Kidney tubule cell (primary cell): Measurements from ENCODE around the gene THRB.

Experiments
- DNase-seq: peaks from one replicate; pipeline ENCODE4 v3.0.0-alpha.2; 2018; ENCODE audit warnings: low spot score

The THRB gene

DNA sequence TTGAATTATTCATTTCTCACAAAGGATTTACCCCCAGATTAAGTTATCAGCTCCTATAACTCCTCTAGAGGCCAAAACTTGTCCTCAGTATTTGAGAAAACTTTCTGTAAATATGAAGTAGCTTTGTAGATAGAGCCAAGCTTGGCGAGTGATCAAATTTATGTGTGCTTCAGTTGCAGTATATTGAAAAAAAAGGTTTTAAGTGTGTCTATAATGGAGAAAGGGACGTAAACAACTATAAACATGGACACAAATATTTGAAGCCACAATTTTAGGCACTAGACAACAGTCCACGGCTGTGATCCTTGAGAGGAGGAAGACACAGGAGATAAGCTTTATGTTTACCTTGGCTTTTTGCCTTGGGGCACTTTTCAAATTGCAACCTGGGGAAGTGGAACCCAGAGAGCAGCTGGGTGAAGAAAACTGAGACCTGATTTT, 118.7 kb downstream of the THRB start:
- DNase-seq, result no peak

DNA sequence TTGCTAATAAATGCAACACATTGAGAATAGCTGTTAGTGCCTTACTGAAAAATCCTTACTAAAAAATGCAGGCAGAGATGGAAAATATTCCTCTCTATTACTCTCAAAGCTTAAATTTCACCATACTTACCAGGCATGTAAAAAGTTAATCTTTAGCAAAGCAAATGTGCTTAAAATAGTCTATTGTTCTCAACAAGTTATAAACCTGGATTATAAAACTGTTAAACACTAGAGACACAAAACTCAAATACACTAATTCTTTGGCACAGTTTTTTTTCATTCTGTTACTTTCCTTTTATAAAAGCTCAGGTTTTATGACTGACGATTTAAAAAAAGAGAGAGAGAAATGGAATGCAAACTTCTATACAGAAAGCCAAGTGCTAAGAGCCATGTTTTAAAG, 119.8 kb downstream of the THRB start:
- peak; percentile 25 for DNase-seq

DNA sequence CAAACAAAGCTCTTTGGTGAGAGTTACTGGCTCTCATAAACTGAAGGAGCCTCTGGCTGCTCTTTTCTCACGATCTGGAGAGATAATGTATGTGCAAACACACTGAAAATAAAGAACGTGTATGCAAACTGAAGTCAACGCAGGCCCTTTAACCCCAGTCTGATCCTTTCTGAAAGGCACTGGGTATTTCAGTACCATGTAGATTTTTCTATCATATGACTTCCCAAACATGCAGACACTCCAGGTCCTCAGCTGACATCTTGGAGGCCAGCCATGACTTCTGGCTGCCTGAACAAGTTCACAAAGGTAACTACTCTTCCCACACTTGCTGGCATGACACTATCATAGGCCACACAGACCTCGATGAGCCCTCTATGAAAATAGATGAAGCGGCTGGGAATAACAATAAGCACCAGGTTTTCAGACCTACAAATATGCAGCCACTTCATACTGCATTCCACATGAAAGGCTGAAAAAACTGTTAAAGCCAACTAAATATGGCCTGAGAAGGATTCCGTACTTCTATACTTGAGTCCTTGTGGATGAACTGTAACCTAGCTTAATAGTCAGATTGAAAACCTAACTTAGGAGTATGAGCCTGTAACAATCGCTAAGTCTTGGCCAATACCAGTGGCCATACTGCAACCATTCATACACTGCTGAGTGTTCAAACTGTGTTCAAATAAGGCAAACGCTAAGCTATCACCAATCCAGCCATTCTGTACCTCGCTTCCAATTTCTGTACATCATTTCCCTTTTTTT, 121.3 kb downstream of the THRB start:
- DNase-seq, result no peak

DNA sequence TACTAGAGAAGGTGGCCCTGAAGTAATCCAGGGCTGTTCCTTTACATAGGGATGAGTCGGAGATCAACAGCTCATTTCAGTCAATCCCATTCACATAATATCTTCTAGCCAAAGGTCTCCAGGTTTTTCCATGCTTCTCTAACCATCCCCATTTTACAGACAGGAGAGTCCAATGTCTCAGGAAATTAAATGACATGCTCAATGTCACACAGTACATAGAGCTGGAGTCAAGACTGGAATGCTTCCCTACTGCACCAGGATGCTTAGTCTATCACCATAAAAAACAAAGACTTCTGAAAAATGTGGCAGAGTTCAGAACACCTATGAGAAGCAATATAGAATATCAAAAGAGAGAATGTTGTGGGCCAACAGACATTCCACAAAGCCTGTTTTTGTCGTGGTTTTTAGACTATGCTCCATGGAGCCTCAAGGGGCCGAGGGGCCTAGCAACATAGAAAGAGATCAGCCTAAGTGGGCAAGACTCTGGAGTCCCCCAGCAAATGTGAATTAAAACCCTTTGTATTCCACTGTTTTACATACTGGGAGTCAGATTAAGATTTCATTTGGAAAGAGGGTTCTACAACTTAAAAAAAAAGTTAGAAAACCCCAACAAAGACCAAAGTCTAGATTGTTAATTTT, 122.0 kb downstream of the THRB start:
- no peak for DNase-seq

DNA sequence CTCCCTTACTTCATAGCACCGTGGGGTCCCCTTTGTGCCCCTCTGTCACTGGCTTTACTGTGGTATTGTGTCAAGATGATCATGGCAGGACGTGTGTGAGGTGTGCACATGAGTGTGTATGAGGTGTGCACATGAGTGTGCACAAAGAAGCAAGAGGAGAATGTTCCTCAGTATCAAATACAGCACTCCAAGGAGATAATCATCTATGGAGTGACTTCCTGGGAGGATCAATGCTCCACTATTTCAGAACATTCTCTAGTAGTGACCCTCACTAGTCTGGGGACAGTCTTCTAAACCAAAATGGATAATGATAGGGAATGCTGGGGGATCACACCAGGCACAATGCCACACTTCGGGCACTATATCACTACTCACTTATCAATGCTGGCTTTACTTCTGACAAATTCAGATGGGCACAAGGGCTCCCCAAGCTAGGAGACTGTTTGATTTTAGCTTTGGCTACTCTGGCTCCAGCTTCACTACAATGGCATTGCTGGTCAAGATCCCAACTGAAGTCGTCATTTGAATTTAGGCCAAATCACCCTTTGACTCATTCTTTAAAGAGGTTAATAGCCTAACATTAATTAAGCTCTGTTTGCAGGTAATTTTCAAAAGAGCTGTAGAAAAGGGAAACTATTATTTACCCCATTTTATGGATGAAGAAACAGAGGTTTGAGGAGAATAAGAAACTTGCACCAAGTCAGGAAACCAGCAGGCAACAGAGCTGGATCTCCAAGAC, 124.1 kb downstream of the THRB start:
- no peak for DNase-seq

DNA sequence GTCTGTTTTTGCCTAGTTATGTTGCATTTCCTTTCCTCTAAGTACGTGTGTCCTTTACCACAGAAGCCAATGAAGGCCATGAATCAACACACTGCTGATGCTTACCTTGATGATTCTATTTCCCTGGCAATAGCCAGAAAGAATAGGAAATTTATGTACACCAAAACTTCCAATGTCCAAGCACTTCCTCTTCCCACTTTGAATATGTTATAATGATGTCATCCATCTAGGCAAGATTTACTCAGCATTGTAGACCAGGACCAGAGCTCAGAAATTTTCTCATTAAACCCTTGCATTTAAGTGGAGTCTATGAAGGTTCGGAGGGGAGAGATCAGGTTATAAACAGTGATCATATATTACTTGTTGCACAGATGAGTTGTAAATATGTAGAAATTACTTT, 126.0 kb downstream of the THRB start:
- DNase-seq, result peak; percentile 31

DNA sequence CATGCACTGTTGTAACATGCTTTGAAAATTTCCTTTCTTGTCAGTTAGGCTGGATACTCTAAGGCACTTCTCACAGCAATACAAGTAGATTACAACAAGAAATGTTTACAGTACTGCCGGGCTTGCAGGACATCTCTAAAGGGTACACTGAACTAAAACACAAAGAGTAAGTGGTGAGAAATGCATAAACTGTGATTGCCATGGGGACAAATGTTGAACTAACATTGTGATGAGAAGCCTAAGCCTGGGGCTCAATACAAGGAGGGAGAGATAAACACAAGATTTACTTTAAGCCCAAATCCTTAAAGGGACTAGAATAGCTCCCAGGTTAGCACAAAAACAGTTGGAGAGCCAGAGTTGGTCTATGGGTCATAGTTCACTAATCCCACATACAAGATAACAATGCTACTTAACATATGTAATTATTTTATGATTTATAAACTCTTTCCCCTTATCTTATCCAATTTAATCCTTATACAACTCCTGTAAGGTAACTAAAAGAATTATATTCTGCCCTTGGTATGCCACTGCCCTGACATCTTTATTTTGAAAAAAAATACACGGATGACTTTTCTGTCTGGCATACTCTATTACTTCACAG, 126.9 kb downstream of the THRB start:
- no peak for DNase-seq

DNA sequence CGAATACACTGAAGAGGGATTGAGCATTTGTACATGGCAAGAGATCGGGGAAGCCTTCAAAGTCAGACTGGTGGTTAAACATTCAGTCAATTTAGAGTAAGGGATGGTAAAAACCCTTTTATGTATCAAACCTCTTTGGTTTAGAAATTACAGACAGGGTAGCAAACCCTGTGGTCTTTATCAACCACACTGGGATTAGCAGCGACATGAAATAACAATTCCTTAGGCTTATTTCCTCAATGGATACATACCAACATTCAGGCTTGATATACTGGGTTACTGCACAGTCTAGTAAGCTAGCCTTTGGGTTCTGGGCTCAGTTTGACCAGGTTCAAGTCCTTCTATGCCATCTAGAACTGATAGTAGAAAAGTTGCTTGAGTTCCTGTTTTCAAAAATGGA, 127.4 kb downstream of the THRB start:
- DNase-seq, result no peak

DNA sequence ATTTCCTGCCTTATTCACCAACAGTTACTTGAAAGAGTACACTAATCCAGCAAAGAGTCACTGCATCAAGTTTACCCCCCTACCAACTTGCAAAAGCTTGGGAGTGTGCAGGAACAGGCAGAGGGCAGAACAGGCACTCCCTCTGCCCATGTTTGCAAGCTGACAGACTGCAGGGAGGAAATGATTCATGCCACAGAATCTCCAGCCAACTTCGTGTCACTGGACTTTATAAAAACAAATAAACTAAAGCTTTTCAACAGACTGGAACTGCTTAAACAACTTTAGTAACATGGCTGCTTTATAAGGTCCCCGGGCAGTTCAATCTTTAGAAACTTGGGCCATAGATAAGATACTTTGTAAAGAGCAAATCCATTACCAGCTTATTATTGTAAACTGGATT, 129.5 kb downstream of the THRB start:
- peak; percentile 94 for DNase-seq

DNA sequence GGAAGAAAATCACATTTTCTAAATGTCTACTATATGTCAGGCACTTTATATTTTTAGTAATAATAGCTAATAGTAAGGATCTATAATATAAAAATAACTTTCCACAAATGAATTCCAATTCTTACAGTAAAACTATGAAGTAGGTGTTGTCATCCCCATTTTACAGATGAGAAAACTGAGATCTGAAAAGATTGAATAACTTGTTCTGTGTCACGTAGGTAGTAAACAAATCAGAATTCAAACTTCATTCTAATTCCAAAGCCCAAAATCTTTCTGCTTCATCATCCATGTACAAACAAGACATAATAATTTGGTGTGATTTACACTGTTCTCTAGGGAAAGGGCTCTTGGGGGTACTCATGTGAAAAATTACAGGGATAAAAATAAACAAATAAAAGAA, 130.3 kb downstream of the THRB start:
- DNase-seq, result no peak

DNA sequence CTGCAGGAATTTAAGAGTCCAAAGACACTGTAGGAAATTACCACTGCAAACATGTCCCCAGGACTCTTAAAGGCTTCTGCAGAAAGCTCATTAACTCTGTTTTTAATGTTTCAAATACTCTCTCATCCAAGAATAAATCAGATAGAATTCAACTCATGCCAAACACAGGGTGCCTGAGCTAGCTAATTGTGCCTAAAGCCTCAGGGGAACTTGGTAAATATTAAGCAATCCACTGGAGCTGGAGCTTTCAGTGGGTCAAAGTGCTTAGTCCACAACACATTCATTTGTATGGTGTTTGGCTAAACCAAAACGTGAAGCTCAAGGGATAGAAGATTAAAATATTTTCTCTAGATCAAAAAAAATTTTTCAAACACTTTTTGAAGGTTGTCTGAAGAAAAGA, 131.4 kb downstream of the THRB start:
- no peak for DNase-seq

DNA sequence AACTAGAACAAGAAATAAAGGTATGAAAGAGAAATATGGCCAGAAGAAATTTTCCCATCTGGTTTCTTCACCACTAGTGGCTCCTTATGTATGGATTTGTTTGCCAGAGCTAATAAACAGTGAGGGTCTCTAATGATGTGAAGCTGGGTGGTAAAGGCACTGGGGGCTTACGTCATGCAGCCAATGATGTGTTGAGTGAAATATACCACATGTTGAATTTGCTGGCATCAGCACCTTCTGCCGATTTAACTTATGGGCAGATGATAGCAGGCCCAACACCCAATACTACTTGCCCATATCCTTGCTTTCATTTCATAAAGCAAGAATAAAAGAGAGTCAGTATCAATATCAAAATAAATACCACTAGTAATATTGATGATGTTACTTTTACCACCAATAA, 133.0 kb downstream of the THRB start:
- no peak for DNase-seq

DNA sequence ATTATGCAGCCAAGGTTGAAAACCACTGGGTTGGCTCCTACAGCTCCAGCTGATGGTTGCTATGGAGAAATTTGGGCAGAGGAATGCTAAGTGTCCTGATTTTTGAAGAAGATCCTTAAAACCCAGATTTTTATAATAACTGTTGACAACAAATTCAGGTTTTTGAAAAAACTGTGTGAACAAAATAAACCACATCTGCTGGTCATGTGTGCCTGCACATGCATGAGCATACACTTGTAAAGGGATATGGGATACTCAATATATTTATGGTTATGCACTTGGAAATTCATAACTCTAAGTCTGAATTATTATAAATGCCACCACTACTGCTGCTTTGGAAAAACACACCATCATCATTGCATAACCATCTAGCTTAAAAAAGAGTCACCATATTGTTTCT, 133.7 kb downstream of the THRB start:
- DNase-seq, result no peak

DNA sequence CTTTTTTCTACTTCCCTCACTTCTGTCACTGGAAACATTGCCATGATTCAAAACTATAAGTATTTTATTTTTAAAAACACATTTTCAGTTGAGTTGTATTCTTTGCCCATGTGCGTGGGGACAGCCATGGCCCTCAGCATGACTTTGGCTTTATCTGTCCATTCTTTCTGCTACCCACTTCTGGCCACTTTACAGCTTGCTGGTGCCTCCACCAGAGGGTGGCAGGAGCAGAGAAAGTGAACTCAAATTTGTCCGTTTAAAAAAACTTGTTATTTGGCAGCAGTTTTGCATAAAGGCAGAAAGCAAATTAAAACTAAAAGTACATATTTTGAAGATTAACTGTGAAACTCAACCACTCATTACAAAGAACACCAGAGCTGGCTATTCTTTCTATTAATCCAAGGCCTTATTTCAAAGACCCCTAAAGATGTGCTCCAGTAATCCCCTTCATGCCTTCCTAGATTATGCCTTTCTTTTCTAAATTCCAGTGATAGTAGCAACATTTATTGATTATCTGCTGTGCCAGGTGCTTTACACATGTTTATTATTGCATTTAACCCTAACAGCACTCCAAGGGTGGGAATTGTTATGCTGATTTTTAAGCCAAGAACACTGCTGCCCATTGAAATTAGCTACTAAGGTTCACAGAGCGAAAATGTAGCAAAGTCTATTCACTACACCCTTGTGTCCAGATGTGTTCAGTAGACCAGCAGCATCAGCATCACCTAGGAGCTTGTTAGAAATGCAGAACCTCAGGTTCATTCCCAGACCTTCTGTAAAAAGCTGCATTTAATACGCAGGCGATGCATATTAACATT, 134.8 kb downstream of the THRB start:
- no peak for DNase-seq

DNA sequence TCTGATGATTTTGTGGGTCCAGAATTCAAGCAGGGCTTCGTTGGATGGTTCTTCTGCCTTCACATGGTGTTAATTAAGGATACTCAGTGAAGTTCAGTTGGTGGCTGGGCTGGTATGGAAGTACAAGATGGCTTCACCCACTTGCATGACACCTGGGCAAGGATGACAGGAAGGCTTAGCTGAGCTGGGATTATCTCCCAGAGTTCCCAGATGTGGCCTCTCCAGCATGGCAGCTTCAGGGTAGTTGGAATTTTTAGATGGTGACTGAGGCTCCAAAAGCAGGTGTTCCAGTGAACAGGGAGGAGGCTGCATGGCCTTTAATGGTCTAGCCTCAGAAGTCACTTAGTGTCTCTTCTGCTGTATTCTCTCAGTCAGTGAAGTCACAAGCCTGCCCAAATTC, 135.5 kb downstream of the THRB start:
- DNase-seq, result no peak

DNA sequence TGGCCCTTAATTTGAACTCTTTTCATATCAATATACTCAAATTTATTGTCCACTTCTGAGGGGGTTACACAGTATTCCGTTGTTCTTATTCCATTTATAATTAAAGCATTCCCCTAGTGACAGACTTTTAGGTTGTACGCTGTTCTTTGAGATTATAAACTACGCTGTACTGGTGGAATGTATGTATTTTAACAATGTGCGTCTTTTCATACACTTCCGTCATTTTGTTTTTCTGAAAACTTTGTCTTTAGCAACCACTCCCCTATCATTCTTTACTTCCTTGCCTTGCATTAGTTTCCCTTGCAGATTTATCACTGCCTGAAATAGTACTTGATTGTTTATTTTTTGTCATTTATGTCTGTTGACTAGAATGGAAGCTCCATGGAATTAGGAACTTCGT, 137.0 kb downstream of the THRB start:
- no peak for DNase-seq

DNA sequence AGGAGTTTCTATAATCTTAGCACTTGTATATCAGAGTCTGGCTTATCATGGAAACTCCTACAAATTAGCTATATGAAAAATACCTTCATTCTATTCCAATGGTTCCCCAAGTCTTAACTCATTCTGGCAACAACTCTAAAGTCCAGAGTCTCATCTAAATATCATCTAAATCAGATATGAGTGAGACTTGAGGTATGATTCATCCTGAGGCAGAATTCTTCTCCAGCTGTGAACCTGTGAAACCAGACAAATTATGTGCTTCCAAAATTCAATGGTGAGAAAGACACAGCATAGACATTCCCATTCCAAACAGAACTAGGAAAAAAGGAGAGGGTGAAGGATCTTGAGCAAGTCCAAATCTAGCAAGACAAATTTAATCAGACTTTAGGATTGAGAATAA, 138.8 kb downstream of the THRB start:
- DNase-seq, result no peak

DNA sequence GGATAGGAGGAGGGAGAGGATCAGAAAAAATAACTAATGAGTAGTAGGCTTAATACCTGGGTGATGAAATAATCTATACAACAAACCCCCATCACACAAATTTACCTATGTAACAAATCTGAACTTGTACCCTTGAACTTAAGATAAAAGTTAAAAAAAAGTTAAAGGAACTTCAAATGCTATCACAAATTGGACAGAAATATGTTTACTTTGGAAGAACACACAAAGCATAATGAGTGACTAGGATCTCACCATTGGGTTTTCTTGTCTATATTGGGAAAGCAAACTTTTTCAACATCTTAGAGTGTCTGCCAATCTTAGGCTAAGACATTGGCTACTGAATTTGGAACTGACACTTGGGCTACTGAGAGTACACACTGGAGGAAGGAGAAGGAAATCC, 140.4 kb downstream of the THRB start:
- no peak for DNase-seq

DNA sequence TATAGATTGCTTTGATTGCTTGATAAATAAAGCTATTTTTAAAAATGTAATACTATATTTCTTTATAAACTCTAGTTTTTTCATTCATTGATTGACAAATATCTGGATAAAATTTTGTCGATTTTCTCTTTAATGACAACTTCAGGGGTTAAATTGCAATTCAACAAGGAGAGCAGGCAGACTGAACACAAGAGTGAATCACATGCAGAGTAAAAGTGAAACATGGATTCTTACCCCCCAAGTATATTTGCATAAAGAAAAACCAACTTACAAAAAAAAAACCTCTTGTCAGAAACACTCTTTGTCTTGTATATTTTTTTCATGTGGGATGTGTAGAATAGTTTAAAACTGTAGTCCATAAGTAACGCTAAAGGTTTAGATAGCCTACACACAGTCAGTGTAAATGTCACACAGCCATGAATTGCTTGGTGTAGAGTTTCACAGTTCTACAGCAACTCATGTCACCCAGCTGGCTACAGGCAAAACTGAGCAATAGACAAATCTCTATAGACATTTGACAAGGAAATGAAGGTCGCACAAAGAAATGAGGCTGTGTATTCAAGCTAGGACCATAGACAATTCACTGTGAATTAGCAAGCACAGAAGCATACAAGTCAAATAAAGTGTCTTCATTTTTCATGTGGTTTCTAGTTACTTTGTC, 141.6 kb downstream of the THRB start:
- no peak for DNase-seq

DNA sequence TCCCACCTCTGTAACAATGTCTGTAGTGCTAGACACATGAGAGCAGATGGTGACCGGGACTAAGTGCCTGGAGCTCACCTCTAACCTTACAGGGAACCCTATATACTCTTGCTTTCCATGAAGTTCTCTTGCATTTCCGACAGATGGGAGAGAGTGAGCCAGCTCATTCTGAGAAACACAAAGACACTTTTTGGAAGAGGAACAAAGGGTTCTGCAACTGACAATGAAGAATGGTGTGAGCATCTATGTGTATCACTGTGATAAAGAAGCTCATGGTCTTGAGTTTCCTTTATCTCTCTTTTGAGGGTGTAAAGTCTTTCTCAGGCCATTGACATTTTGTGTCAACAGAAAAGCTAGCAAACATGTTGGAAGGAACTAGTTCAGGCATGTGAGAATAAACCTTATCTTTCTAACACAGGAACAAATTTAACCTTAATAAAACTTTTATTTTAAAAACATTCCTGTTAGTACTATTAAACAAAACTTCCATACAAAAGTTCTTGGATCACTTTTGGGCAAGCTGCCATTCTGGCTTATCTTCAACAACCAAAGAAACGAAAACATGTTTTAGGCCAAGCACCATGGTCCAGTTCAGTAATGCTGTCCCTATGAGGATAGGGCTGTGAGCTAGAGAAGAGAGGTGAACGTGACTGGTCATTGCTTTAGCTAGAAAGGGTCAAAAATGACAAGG, 142.7 kb downstream of the THRB start:
- no peak for DNase-seq
